HS-27A (cell line): ENCODE results near the gene GAK.
"Not testable (repeated sequence)": the region's sequence is repeated elsewhere in the genome, so short reads cannot be mapped to it uniquely, and the experiment has no call there.

Experiments used
- DNase-seq: peaks from one replicate; pipeline ENCODE4 v3.0.0-alpha.2; 2012; ENCODE audit warnings: low read depth, missing footprints

Gene GAK

DNA sequence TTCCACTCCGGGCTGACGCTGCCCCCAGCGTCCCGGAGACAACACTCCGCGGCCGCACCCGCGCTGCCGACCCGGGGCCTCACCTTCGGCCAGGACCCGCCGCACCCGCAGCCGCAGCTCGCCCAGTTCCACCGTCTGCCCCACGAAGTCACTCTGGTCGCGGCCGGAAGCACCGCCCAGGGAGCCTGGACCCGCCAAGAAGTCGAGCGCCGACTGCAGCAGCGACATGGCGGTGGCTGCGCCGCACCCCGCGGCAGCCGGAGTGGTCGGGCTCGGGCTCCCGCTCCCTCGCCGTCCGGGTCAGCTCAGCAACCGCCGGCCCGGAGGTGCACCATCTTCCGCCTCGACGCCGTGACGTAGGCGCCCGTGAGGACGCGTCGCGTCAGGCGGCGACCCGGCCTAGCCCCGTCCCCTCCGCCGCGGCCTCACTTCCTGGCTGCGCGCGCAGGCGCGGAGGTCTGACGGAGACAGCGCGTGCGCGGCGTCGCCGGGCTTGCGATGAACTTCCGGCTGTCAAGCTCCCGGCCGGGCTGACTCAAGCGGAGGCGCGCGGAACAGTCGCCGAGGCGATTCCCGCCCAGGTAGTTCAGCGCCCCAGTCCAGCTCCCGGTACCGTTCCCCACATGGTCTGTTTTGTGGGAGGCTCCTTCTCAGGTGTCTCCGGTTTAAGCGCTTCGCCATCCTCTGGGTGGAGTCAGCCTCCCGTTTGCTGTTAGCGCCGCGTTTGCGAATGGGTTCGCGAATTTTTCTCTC, at the start of gene GAK, which contains the start of gene TMEM175:
Gene GAK, minus strand, starts transcription at position 357 of the 753 bp plus-strand sequence. Its CDS starts 129 bp downstream, at position 228.
Gene TMEM175, plus strand, starts transcription at position 501 of the 753 bp plus-strand sequence. CDS start 15,280 bp downstream, outside the sequence.
- peak; percentile 82 for DNase-seq

DNA sequence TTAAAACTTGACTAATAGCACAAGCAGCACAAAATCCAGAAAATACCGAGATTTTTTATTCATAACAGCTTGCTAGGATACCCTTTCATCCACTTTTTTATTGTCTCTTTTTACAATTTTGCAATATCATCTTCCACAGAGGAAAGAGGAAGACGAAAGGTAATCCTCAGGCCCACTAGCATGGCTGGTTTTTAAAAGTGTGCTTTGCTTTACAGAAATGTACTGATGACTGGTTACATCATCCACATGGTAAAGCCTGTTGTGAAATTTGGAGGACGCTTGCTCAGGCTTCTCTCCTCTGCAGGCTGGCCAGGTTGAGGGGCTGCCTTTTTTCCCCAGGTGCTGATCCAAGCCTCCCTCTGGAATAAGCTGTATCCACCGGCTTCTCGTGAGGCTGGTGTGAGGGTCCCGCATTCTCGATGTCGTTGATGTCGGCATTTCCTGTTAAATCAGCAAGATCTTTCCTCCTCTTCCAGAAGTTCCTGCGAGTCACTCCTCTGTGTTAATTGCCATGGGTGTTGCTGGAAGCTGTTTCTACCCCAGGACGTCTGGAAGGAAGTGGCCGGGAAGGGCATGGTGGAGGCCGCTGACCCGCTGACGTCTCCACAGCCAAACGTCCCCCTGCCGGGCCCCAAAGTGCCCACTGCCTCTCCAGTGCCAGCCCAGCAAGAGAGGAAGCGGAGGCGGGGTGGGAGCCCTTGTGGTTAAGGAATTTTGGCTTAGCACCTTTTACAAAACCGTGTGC, 47.0 kb upstream of the GAK start:
- no peak for DNase-seq

DNA sequence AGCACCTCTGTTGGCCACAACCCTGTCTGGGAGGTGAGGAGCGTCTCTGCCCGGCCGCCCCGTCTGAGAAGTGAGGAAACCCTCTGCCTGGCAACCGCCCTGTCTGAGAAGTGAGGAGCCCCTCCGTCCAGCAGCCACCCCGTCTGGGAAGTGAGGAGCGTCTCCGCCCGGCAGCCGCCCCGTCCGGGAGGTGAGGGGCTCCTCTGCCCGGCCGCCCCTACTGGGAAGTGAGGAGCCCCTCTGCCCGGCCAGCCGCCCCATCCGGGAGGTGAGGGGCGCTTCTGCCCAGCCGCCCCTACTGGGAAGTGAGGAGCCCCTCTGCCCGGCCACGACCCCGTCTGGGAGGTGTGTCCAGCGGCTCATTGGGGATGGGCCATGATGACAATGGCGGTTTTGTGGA, 43.9 kb upstream of the GAK start:
- DNase-seq, result not testable (repeated sequence)

DNA sequence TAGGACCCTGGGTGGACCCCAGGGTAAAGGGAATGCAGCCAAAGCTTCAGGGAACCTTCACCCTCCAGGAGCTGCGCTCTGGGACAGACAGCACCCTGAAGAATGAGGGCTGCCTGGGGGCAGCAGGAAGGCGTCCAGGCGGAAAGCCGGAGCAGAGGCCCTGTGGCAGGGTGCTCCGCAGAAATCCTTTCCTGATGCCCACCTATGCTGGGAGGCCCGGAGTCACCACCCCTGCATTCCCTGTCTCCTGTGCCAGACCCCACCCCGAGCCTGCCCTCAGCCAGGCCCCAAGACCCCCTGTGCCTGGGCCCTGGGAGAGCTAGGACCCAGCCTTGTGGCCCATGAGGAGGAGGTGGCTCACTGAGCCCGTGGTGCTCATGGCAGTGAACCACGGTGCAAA, 42.6 kb upstream of the GAK start:
- no peak for DNase-seq

DNA sequence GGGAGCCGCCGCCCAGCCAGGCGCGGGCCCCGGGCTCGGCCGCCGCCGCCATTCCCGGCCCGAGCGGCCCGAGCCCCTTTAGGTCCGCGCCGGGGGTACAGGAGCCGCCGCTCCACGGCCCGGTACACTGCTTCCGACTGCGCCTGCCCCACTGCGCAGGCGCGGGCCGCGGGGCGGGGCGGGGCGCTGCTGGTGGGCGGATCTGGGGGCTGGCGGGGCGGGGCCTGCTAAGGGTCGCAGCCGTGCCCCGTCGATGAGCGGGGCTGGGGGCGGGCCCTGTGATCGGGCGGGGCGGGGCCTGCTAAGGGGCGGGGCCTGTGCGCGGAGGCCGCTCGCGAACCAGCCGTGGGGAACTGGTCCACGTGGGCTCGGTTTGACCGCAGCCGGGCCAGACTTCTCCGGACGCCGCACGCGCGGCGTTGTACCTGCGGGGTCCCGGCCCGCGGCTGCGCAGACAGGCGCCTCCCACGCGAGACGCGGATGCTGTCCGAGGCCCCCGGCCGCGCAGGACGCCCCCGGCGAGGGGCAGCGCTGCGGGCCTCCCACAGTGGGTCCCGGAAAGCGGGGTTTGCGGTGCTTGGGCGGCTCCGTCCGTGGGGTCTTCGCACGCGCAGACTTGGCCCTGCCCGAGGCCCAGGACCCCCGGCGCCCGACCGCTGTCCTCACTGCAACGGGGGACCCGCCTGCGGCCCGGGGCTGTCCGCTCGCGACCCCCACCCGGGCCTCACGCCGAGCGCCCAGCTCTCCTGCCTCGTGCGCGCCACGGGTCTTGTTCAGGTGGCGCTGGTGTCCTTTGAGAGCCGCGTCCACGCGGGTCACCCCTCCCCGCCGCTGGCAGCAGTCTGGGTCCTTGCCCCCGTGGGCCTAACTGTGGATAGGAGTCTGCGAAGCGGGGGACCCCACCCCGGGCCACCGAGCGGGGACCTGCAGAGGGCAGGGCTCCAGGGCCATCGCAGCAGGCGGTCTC, 41.6 kb upstream of the GAK start, which contains the start of gene DGKQ:
Gene DGKQ, minus strand, starts transcription at position 139 of the 967 bp plus-strand sequence. Its CDS starts 87 bp downstream, at position 52.
- no peak for DNase-seq

DNA sequence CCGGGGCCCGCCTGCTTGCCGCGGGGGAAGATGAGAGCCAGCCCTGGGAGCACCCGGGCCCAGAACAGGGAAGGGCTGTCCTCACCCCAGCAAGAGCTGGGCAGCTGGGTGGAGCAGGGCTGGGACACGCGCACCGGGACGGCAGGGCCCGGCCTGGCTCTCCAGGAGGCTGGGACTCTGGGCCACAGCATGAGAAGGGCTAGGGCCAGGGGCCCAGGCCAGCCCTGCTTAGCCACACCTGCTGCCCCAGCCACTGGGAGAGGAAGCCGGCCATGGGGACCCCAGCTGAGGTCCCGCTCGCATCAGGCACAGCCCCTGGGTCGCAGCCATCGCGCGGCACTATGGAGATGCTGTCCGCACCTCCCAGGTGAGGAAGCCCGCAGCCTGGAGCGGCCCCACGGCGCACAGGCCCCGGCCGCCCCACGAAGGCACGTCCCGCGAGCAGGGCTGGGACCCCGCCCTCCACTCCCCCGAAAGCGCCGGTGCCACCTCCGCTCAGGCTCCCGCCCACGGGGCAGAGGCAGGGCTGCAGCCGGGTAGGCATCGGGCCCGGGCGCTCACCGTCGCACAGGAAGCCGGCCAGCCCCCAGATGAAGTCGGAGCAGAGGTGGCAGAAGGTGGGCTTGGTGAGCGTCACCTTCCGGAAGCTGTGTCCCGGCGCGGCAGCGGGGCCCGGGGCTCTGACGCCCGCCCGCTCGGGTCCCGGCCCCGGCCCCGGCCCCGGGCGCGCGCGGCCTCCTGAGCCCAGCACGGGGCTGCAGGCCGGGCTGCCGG, 40.7 kb upstream of the GAK start:
- DNase-seq, result no peak

DNA sequence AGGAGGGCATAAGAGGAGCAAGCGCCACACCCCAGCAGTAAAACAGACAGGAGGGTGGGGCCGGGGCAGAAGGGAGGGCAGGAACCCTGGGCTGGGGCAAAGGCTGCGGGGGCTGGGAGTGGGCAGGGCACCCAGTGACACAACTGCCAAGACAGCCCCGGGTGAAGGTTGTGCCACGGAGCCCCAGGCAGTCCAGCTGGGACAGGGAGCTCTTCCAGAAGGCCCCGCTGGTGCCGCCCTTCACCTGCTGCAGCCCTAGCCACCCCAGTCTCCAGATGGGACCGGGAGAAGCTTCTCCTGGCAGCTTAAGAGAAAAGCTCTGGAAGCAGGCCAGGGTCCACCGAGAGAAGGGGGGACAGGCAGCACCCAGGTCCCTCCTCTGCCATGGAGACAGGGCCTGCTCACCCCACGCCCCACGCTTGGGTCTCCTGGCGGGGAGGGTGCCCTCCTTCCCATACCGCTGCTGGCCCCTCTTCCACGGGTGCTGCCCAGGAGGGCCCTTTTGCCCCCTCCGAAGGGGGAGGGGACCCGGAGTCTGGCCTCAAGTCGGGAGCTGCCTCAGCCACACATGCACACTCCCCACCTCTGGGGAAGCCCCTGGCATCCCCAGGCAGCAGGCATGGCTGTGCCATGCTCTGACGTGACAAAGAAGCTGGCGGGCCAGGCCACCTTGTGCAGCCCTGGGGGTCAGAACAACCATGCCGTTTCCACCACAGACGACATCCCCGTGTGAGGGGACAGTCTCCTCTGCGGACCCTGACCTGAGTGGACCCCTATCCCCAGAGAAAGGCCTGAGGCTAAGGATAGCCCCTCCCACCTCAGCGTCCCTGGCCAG, 39.8 kb upstream of the GAK start:
- no peak for DNase-seq

DNA sequence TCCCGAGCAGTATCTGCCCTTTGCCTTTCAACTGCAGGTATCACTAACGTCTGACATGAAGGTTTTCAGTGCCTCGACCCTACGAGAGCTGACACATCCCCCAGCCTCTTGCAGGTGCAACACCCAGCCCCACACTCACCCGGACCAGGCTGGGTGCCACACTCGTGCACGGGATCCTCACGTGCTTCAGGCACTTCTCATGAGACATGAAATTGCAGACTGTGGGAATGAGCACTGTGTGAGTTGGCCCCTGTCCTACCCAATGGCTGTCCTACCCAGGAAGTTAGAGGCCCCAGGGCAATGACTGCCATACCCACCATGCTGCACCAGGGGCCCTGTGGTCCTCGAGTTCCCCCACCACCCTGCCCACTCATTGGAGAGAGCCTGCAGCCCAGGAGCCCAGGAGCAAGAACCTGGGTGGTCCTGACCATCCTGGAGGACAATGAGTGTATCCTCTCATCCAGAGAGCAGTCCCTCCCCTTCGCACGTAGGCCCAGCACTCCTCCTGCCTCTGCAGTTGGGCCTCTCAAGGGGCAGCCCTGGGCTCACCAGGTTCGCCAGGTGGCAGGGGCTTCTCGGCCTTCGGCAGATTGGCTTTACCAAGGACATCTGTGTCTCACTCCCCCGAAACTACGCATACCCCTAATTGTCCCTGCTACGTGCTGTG, 38.9 kb upstream of the GAK start:
- no peak for DNase-seq

DNA sequence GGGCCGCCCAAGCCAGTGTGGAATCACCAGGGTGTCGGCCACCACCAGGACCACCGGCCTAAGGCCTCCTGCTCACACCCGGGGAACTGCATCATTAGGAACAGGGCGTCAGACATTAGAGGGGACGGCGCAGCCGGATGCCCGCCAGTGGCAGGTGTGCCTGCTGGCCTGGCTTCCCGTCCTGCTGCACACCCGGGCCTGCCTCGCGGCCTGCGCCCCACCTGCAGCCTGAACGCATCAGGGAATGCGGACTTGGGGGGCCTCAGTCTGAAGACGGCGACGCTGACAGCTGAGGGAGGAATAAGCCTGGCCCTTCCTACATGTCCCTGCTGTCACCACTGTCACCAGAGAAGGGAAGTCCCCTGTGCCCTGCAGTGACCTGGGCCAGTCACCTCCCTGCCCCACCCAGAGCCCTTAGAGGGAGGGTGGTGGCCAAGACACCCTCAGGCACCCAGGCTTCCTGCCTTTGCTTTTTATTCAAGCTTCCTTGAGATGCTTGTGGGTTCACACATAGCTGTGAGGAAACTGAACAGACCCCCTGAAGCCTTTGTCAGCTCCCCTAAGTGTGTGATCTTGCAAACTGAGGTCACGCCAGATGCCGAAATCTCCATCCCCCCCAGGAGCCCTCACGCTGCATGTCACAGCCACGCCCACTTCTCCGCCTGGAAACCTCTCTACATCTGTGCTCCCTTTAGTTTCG, 38.1 kb upstream of the GAK start:
- DNase-seq, result no peak

DNA sequence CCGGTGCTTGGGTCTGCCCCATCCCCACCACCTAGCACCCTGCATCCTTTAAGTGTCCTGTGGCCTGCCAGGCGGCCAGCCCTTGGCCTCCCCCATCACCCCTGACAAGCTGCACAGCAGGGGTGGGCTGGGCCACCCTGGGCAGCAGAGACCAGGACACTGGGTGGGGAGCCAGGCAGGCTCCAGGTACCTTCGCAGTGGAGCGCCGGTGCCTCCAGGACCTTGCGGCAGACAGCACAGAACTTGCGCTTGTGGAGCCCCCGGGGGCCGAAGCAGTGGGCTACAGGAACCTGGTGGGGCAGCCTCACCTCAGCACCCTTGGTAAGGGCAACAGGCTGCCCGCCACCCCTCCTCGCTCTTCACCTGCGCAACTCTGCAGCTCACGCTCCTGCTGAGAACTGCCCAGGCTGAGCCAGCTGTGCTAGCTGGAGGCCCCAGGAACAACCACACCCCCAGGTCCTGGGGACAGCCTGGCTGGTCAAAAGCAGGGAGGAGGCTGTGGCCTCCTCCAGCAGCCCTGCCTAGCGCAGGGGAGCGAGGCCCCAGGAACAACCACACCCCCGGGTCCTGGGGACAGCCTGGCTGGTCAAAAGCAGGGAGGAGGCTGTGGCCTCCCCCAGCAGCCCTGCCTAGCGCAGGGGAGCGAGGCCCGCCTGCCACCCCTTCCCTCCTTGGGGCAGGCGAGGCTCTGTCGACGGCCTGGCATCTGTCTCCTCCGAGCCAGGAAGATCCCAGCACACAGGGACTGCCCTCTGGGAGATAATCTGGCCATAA, 36.7 kb upstream of the GAK start:
- no peak for DNase-seq

DNA sequence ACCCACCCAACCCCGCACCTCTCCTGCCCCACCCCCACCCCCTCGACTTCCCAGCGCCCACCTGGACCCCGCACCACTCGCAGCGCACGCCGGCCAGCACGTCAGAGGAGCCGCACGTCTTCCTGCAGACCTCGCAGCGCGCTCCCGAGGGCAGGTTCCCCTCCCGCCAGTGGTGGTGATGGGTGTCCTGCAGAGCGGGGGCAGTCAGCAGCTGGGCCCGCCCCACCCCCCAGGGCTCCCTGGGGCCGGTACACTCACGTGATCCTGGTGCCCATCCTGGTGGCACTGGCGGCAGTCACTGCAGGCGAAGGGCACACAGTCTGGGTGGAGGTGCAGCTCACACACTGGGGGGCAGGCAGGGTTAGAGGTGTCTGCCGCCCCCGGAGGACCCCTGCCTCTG, 36.1 kb upstream of the GAK start:
- no peak for DNase-seq

DNA sequence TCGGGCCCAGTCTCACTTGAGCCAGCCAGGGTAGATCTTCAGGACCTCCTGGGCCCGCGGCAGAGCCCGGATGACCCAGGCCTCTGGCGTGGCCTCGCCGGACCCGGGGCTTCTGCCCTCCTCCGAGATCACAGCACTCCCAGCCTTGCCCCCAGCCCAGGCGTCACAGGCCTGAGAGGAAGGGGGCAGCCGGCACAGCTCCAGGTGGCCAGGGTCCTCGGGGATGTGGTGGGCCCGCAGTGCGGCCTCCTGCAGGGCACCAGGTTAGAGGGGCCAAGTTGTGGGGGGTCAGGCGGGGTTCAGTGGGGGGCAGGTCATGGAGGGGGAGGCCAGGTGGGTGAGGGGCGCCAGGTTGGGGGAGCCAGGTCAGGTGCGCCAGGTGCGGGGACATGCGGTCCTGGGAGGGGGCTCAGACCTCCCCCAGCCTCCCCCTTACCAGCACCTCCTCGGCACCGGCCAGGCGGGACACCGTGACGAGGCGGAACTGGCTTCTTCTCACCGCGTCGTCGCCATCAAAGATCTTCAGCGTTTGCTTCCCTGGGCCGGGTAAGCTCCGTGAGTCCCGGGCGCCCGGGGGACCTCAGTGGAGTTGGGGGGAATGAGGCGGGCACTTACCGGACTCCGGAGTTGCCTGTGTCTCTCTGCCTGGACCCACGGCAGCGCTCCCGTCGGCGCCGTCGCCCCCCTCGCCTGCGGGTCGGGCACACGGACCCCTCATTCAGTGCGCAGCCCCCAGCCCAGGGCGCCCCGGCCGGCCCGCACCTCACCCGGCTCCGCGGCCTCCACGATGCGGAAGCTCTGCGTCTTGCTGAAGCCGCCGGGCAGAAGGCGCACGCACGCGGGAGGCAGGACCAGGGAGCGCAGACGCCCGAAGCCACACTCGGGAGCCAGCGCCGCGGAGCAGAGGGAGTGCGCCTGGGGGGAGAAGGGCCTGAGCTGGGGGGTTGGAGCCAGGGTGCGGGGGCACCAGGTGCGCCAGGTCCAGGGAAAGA, 35.3 kb upstream of the GAK start:
- no peak for DNase-seq

DNA sequence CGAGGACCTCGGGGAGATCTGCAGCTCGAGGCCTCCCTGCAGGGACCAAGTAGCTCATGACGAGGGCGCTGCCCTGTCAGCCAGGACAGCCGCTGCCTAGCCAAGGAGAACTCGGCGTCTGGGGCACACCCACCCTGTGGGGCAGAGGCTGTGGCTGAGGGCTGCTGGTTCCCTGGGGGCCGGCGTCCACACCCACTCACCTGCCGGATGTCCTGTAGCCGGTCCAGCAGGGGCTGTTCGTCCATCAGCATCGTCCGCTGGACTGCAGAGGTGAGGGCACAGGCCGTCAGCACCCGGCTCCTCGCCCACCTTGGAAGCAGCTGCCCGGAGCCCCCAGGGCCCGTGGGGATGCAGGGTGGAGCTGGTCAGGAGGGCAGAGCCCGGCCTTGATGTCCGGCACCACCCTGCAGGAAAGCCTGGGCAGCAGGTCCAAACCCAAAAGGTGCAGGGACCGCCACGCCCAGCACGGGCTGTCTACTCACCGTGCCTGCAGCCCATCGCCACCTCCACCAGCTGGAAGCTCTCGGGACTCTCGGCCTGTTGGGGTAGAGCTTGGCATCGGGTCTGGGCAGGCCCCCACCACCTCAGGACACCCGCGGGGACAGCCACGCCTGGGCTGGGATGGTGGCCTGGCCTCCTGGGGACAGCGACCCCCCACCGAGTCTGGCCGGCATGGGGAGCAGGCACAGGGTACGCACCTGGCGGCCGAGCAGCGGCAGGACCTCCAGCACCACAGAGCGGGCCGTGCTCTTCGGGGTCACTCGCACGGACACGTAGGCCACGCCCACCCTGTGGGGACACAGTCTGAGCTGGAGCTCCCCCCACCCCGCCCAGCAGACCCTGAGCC, 34.4 kb upstream of the GAK start:
- no peak for DNase-seq

DNA sequence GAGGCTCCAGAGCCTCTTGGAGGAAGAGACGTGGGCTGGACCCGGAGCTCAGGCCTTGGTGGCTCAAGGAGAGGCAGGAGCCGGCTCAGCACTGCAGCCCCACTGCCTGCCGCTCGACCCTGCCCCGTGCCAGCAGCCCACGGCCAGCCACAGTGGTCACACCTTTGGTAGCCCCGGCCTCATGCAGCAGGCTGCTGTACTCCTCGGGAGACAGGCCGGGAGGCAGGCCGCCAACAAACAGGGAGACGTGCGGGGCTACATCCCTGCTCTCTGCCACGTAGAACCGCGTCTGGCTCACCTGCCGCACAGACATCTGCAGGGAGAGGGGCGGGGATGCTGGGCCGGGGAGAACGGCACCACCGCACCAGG, 33.6 kb upstream of the GAK start:
- no peak for DNase-seq

DNA sequence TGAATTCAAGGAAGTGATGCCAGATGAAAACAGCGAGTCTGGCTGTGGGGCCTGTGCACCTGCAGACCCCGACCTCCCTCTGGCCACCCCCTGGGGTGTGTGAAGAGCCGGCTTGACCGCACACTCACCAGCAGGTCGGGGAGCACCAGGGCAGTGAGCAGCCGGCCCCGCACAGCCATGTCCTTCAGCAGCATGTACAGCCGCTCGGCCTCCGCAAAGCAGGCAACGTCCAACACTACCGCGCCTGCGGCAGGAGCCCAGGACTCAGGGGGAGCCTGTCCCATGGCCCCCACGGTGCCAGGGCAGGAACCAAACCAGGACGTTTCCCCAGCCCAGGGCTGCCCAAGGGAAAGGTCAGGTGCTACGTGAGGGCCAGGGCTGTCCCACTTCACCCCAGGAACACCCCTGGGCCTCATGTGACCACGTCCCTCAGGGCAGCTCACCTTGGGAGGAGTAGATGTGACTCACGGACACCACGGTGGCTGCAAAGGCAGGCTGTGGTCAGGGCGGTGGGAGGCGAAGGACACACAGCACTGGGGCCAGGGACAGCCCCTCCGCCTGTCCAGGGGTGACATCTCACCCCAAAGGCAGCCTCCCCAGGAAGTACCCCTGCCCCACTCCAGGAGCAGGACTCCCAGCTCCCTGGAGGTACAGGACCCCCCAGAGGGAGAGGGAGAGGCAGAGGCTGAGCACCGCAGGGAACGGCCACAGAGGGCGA, 33.1 kb upstream of the GAK start:
- DNase-seq, result no peak
